ENCODE measurements around the gene UGGT1. TPM values are rescaled to one million over a fixed set of nuclear protein-coding genes. Genes with fewer than 3 reads are reported as not detected.

Gene UGGT1
- total RNA-seq, 6 experiments from 2014 or later = 31.4 to 96.5 (median 41.4) TPM

DNA sequence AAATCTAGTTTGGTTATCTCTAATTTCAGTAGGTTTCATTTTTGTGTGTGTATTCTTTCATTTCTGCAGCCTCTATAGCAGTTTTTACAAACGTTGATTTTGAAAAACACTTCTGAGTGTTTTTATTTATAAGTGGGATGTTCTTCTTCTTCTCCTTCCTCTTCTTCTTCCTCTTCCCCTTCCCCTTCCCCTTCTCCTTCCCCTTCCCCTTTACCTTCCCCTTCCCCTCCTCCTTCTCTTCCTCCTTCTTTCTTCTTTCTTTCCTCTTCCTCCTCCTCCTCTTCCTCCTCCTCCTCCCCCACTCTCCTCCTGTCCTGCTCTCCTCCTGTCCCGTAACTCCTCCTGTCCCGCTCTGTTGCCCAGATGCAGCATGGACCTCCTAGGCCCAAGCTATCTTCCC, 4.2 kb downstream of the UGGT1 start:
- no peak for DNase-seq
- Histone ChIP-seq H3K36me3 (peaks cover 0 to 22% (median 2%) of the 10 kb centered on the region in 4 donors), H3K27me3 (no peaks in the 10 kb centered on the region), H3K27ac (no peak overlapping the region), H3K4me1 (peaks cover 0 to 12% (median 0%) of the 10 kb centered on the region in 4 donors), H3K9me3 (no peaks in the 10 kb centered on the region), H3K4me3 (no peak overlapping the region)
- WGBS (ENCODE audit: insufficient coverage, low coverage, low lambda C conversion rate, missing lambda C conversion rate) = 43% methylated on average over 3 of the region's 3 CpGs
- TF ChIP-seq POLR2A (IDR thresholded peaks at IDR 0.05) = no peak
- TF ChIP-seq, protein P1, sequence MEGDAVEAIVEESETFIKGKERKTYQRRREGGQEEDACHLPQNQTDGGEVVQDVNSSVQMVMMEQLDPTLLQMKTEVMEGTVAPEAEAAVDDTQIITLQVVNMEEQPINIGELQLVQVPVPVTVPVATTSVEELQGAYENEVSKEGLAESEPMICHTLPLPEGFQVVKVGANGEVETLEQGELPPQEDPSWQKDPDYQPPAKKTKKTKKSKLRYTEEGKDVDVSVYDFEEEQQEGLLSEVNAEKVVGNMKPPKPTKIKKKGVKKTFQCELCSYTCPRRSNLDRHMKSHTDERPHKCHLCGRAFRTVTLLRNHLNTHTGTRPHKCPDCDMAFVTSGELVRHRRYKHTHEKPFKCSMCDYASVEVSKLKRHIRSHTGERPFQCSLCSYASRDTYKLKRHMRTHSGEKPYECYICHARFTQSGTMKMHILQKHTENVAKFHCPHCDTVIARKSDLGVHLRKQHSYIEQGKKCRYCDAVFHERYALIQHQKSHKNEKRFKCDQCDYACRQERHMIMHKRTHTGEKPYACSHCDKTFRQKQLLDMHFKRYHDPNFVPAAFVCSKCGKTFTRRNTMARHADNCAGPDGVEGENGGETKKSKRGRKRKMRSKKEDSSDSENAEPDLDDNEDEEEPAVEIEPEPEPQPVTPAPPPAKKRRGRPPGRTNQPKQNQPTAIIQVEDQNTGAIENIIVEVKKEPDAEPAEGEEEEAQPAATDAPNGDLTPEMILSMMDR (IDR thresholded peaks at IDR 0.05) = no peak
- intact Hi-C loops (cut with DNase I) = no loop called here
- no peak for ATAC-seq

DNA sequence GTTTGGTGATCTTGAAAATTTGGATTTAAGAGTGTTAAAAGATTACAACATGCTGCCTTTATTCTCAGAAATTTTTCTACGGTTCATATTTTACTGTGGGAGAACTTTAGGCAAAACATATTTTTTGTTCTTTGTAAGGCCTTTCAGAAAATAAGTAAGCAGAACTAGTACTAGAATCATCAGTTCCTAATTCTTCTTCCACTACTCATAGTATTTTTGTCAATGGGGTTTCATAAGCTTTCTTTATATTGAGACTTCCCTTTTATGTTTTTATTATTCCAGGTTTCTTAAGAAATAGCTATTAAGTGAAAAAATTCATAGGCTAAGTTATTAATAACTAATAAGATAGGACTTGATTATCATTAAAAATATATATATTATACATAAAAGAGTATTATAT, 12.4 kb downstream of the UGGT1 start:
- Histone ChIP-seq H3K4me1 (no peaks in the 10 kb centered on the region), H3K27ac (no peak overlapping the region), H3K9me3 (no peaks in the 10 kb centered on the region), H3K36me3 (peaks cover 0 to 26% (median 4%) of the 10 kb centered on the region in 4 donors), H3K4me3 (no peak overlapping the region), H3K27me3 (no peaks in the 10 kb centered on the region)
- intact Hi-C loops (cut with DNase I) = no loop called here
- no peak for DNase-seq
- TF ChIP-seq POLR2A (IDR thresholded peaks at IDR 0.05) = no peak
- TF ChIP-seq, protein P1 (IDR thresholded peaks at IDR 0.05) = no peak
- WGBS (ENCODE audit: insufficient coverage, low coverage, low lambda C conversion rate, missing lambda C conversion rate) = 93% methylated on average over 1 of the region's 1 CpG
- ATAC-seq = no peak

DNA sequence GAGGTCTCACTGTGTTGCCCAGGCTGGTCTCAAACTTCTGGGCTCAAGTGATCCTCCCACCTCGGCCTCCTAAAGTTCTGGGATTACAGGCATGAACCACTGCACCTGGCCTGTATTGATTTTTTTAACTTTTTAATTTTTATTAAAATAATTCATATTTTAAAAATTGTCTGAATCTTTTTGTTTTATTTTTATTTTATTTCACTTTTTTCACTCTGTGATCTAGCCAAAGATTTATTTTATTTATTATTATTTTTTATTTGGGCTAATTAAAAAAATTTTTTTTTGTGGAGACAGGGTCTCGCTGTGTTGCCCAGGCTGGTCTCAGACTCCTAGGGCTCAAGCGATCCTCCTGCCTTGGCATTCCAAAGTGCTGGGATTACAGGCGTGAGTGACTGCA, 14.1 kb downstream of the UGGT1 start:
- Histone ChIP-seq H3K27me3 (no peaks in the 10 kb centered on the region), H3K27ac (no peak overlapping the region), H3K36me3 (peaks cover 0 to 28% (median 4%) of the 10 kb centered on the region in 4 donors), H3K4me1 (no peaks in the 10 kb centered on the region), H3K4me3 (no peak overlapping the region), H3K9me3 (no peaks in the 10 kb centered on the region)
- 90% methylated on average over 3 of the region's 4 CpGs for WGBS (ENCODE audit: insufficient coverage, low coverage, low lambda C conversion rate, missing lambda C conversion rate)
- intact Hi-C loops (cut with DNase I) = no loop called here
- DNase-seq (no peak), ATAC-seq (no peak)
- no peak for TF ChIP-seq POLR2A (IDR thresholded peaks at IDR 0.05)

DNA sequence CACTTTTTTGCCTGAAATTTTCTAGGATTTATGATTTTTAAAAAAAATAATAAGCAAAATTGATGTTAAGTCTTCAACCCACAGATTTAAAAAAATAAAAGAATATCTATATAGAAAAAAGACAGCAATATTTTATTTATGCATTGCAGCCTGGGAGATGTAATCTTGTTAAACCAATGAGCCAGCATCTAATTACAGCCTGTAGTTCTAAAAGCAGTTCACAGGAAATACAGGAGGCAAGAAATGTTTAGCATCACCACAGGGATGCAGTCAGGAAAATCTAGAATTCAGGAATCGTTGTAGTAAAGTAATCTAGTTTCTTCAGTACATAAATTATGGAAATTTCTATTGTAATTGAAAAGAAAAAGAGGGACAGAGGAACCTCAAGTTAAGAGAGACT, 17.2 kb downstream of the UGGT1 start:
- no peak overlapping the region for H3K4me3 ChIP-seq
- DNase-seq = no peak
- H3K4me1 ChIP-seq = no peaks in the 10 kb centered on the region
- 62% methylated on average over 1 of the region's 1 CpG for WGBS (ENCODE audit: insufficient coverage, low coverage, low lambda C conversion rate, missing lambda C conversion rate)
- ATAC-seq = no peak
- H3K27me3 ChIP-seq = no peaks in the 10 kb centered on the region
- no peak overlapping the region for H3K27ac ChIP-seq
- TF ChIP-seq POLR2A (IDR thresholded peaks at IDR 0.05) = no peak
- TF ChIP-seq, protein P1 (IDR thresholded peaks at IDR 0.05) = no peak
- H3K36me3 ChIP-seq = peaks cover 1 to 45% (median 6%) of the 10 kb centered on the region in 4 donors
- intact Hi-C loops (cut with DNase I) = no loop called here
- no peaks in the 10 kb centered on the region for H3K9me3 ChIP-seq

DNA sequence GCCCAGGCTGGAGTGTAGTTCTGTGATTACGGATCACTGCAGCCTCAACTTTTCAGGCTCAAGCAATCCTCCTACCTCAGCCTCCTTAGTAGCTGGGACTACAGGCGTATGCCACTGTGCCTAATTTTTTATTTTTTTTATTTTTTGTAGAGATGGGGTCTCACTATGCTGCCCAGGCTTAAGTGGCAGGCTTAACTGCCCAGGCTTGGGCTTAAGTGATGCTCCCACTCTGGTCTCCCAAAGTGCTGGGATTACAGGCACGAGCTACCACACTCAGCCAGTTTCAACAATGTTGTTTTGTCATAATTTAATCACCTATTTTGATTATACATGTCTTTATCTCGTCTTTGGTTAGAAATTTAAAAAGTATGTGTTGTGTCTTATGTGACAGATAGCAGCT, 18.2 kb downstream of the UGGT1 start:
- intact Hi-C loops (cut with DNase I) = no loop called here
- Histone ChIP-seq H3K36me3 (peaks cover 2 to 49% (median 8%) of the 10 kb centered on the region in 4 donors), H3K27me3 (no peaks in the 10 kb centered on the region), H3K4me1 (no peaks in the 10 kb centered on the region), H3K4me3 (no peak overlapping the region), H3K9me3 (no peaks in the 10 kb centered on the region), H3K27ac (no peak overlapping the region)
- DNase-seq (no peak), ATAC-seq (no peak)
- 91% methylated on average over 4 of the region's 4 CpGs for WGBS (ENCODE audit: insufficient coverage, low coverage, low lambda C conversion rate, missing lambda C conversion rate)
- TF ChIP-seq, protein P1 (IDR thresholded peaks at IDR 0.05) = no peak
- no peak for TF ChIP-seq POLR2A (IDR thresholded peaks at IDR 0.05)
